K562 (cell line): Measurements from ENCODE around the gene FCHSD1. TPM values are rescaled to one million over a fixed set of nuclear protein-coding genes. Genes with fewer than 3 reads are reported as not detected.

Source experiments
- CHD2 ChIP-seq: IDR thresholded peaks from 2 replicates; pipeline ENCODE4 v1.6.1; 2011; ENCODE audit warnings: low read depth, low read length
- ELF1 ChIP-seq: fragments of 200-800 bp; sonication (Bioruptor generic); IDR thresholded peaks from 2 replicates; pipeline ENCODE4 v1.6.1; 2016; ENCODE audit warnings: missing genetic modification characterization, missing compliant biosample characterization
- EP400 ChIP-seq: fragments of 450-650 bp; IDR thresholded peaks from 2 replicates; pipeline ENCODE4 v1.6.1; 2017; ENCODE audit warnings: antibody characterized with exemption, mild to moderate bottlenecking, moderate library complexity
- ETV1 ChIP-seq: fragments of 450-650 bp; conservative IDR thresholded peaks from 2 replicates; pipeline ENCODE4 v1.6.1; 2016; ENCODE audit warnings: missing genetic modification characterization, control low read depth, low read depth, missing compliant biosample characterization
- GTF2E2 ChIP-seq: fragments of 200-800 bp; sonication (Bioruptor generic); IDR thresholded peaks from 2 replicates; pipeline ENCODE4 v1.6.1; 2016; ENCODE audit warnings: missing genetic modification characterization, missing compliant biosample characterization
- HDAC1 ChIP-seq, 2 experiments: fragments of 450-650 bp; IDR thresholded peaks; 2 replicates each; pipeline ENCODE4 v1.6.1; 2016 to 2017; ENCODE audit warnings: inconsistent platforms in 1 of 2, mild to moderate bottlenecking in 1 of 2, moderate library complexity in 1 of 2
- MYC ChIP-seq, 2 experiments: fragments of 250-450 bp in 1 of 2; sonication (Bioruptor Pico) in 1 of 2; IDR thresholded peaks; 2 replicates each; pipeline versions ENCODE4 v1.5.1 to v1.6.1; 2012 to 2021; ENCODE audit warnings: low read depth in 2 of 2, borderline replicate concordance in 1 of 2, improper control_type of control experiment in 1 of 2, low read length in 1 of 2, mild to moderate bottlenecking in 1 of 2, moderate library complexity in 1 of 2
- POLR2AphosphoS5 ChIP-seq: IDR thresholded peaks from 2 replicates; pipeline ENCODE4 v1.6.1; 2011; ENCODE audit warnings: mild to moderate bottlenecking, low read depth, low read length, moderate library complexity; ENCODE audit not compliant: control insufficient read depth, insufficient read depth
- RAD51 ChIP-seq: fragments of 450-650 bp; IDR thresholded peaks from 2 replicates; pipeline ENCODE4 v1.7.1; 2016; ENCODE audit warnings: low read depth, mild to moderate bottlenecking, borderline replicate concordance
- SAP30 ChIP-seq: fragments of 200-600 bp; sonication (generic); IDR thresholded peaks from 2 replicates; pipeline ENCODE4 v1.6.1; 2012; ENCODE audit warnings: borderline replicate concordance, low read depth, mild to moderate bottlenecking, moderate library complexity, low read length, control low read depth, inconsistent platforms; ENCODE audit not compliant: insufficient read depth, poor library complexity, severe bottlenecking
- ZFX ChIP-seq: sonication (generic); formaldehyde crosslinking; IDR thresholded peaks from 2 replicates; pipeline ENCODE4 v1.8.0; 2022; ENCODE audit warnings: mild to moderate bottlenecking, missing genetic modification reagents, moderate library complexity
- ZNF124 ChIP-seq: sonication (generic); formaldehyde crosslinking; IDR thresholded peaks from 2 replicates; pipeline ENCODE4 v1.8.1; 2022; ENCODE audit warnings: missing genetic modification reagents
- polyA plus RNA-seq, 8 experiments: library from polyadenylated mRNA; depleted of rRNA in 4 of 8; stranded (reverse) in 5 of 8; unstranded in 3 of 8; fragments of >200 nt; fragmentation: Nextera tagmentation in 2 of 8; fragmentation: Illumina TruSeq in 1 of 8; extraction: Ambion mirVana in 2 of 8; extraction: Trizol in 1 of 8; gene quantifications; 2 replicates each; pipeline versions ENCODE4 v1.2.1 to v1.2.3, GENCODE V29; 2011 to 2014; ENCODE audit warnings: inconsistent platforms in 1 of 8, missing spikeins in 1 of 8
- total RNA-seq, 7 experiments: library from RNA; depleted of rRNA in 6 of 7; stranded (reverse); fragments of >200 nt in 6 of 7; fragmentation: Illumina TruSeq in 2 of 7; extraction: Trizol in 2 of 7; gene quantifications; 2 replicates each; pipeline versions ENCODE4 v1.2.1 to v1.2.3, GENCODE V29; 2011 to 2021; ENCODE audit warnings: low replicate concordance in 1 of 7
- TF ChIP-seq, protein P1 (sequence below): fragments of 450-650 bp; IDR thresholded peaks from 2 replicates; pipeline ENCODE4 v1.6.1; 2018; ENCODE audit warnings: mild to moderate bottlenecking, low read depth; ENCODE audit not compliant: partially characterized antibody
- TF ChIP-seq, protein P2 (sequence below): fragments of 250-450 bp; sonication (Bioruptor Pico); IDR thresholded peaks from 2 replicates; pipeline ENCODE4 v1.5.0; 2020; ENCODE audit warnings: mild to moderate bottlenecking
- TF ChIP-seq, protein P3 (sequence below): fragments of 200-800 bp; sonication (Bioruptor generic); IDR thresholded peaks from 2 replicates; pipeline ENCODE4 v1.6.1; 2017; ENCODE audit warnings: missing genetic modification characterization, missing compliant biosample characterization
- TF ChIP-seq, protein P4 (sequence below): fragments of 450-650 bp; conservative IDR thresholded peaks from 2 replicates; pipeline ENCODE4 v1.6.1; 2016; ENCODE audit warnings: missing genetic modification characterization, low read depth, mild to moderate bottlenecking, missing compliant biosample characterization, moderate library complexity
- TF ChIP-seq, protein P5 (sequence below): fragments of 250-450 bp; sonication (Bioruptor Pico); IDR thresholded peaks from 2 replicates; pipeline ENCODE4 v1.5.1; 2021; ENCODE audit warnings: mild to moderate bottlenecking

FCHSD1 gene
- total and polyA plus RNA-seq, 9 of the 15 experiments (the other 6 are each of a cell fraction or from before 2014, with no cell fraction given): 0.35 to 37.5 (median 13.6) TPM

DNA sequence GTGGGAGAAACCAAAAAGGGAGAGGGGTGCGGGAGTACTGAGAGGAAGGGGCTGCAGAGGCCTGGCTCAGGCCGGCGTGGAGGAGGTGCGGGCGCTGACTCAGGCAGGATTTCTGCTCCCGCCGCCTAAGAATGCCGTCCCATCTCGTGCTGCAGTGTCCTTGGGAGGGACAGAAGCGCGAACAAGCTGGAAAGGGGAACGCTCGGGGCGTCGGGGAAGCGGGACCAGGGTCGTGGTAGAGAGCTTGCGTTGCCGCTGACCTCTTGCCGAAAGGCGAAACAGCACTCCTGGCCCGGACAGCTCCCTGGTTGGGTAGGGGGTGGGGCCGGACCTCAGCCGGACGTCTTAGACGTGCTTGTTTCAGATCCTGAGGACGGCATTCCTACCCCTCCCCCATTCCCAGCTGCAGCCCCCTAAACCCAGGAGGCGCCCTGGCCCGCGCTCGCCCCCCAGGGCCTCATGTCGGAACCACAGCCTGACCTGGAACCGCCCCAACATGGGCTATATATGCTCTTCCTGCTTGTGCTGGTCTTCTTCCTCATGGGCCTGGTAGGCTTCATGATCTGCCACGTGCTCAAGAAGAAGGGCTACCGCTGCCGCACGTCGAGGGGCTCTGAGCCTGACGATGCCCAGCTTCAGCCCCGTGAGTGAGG lies 13.3 kb downstream of the FCHSD1 start (continued):
- TF ChIP-seq, protein P1, sequence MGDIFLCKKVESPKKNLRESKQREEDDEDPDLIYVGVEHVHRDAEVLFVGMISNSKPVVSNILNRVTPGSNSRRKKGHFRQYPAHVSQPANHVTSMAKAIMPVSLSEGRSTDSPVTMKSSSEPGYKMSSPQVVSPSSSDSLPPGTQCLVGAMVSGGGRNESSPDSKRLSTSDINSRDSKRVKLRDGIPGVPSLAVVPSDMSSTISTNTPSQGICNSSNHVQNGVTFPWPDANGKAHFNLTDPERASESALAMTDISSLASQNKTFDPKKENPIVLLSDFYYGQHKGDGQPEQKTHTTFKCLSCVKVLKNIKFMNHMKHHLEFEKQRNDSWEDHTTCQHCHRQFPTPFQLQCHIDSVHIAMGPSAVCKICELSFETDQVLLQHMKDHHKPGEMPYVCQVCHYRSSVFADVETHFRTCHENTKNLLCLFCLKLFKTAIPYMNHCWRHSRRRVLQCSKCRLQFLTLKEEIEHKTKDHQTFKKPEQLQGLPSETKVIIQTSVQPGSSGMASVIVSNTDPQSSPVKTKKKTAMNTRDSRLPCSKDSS: no peak
- TF ChIP-seq, protein P2, sequence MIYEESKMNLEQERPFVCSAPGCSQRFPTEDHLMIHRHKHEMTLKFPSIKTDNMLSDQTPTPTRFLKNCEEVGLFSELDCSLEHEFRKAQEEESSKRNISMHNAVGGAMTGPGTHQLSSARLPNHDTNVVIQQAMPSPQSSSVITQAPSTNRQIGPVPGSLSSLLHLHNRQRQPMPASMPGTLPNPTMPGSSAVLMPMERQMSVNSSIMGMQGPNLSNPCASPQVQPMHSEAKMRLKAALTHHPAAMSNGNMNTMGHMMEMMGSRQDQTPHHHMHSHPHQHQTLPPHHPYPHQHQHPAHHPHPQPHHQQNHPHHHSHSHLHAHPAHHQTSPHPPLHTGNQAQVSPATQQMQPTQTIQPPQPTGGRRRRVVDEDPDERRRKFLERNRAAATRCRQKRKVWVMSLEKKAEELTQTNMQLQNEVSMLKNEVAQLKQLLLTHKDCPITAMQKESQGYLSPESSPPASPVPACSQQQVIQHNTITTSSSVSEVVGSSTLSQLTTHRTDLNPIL: no peak
- TF ChIP-seq ELF1 (tag): no peak; the same call in 1 of the 2 replicates
- TF ChIP-seq, protein P3, sequence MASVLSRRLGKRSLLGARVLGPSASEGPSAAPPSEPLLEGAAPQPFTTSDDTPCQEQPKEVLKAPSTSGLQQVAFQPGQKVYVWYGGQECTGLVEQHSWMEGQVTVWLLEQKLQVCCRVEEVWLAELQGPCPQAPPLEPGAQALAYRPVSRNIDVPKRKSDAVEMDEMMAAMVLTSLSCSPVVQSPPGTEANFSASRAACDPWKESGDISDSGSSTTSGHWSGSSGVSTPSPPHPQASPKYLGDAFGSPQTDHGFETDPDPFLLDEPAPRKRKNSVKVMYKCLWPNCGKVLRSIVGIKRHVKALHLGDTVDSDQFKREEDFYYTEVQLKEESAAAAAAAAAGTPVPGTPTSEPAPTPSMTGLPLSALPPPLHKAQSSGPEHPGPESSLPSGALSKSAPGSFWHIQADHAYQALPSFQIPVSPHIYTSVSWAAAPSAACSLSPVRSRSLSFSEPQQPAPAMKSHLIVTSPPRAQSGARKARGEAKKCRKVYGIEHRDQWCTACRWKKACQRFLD (CRISPR knock-in tag): peak; percentile 71
- TF ChIP-seq HDAC1 (IDR thresholded peaks at IDR 0.05): peak in 1 of 2 experiments; percentile 78; a peak in 2 of 4 replicates
- TF ChIP-seq CHD2: no peak
- TF ChIP-seq, protein P4, sequence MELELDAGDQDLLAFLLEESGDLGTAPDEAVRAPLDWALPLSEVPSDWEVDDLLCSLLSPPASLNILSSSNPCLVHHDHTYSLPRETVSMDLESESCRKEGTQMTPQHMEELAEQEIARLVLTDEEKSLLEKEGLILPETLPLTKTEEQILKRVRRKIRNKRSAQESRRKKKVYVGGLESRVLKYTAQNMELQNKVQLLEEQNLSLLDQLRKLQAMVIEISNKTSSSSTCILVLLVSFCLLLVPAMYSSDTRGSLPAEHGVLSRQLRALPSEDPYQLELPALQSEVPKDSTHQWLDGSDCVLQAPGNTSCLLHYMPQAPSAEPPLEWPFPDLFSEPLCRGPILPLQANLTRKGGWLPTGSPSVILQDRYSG: 0 out of 2 replicates have a peak, but pooled peaks have one; percentile 48
- TF ChIP-seq ETV1 (tag): peak; percentile 53; the same call in 1 of the 2 replicates
- TF ChIP-seq ZFX (CRISPR knock-in tag): 0 out of 2 replicates have a peak, but pooled peaks have one; percentile 42
- TF ChIP-seq EP400: peak; percentile 49; the same call in 1 of the 2 replicates
- TF ChIP-seq GTF2E2: no peak
- TF ChIP-seq RAD51: no peak
- peak; percentile 63 for TF ChIP-seq MYC (IDR thresholded peaks at IDR 0.05; ENCODE audit: low read depth, low read length)
- no peak for TF ChIP-seq MYC (CRISPR knock-in tag; IDR thresholded peaks at IDR 0.05; ENCODE audit: borderline replicate concordance, low read depth)
- 0 out of 2 replicates have a peak, but pooled peaks have one; percentile 9 for TF ChIP-seq POLR2AphosphoS5
- TF ChIP-seq, protein P5, sequence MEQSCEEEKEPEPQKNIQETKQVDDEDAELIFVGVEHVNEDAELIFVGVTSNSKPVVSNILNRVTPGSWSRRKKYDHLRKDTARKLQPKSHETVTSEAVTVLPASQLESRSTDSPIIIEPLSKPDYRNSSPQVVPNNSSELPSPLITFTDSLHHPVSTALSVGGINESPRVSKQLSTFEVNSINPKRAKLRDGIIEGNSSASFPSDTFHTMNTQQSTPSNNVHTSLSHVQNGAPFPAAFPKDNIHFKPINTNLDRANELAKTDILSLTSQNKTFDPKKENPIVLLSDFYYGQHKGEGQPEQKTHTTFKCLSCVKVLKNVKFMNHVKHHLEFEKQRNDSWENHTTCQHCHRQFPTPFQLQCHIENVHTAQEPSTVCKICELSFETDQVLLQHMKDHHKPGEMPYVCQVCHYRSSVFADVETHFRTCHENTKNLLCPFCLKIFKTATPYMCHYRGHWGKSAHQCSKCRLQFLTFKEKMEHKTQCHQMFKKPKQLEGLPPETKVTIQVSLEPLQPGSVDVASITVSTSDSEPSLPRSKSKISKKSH (CRISPR knock-in tag): no peak
- peak; percentile 81 for TF ChIP-seq SAP30
- no peak for TF ChIP-seq ZNF124 (CRISPR knock-in tag)
